SJSA1 (cell line): Measurements from ENCODE around the gene ATF1. TPM values are rescaled to one million over a fixed set of nuclear protein-coding genes. Genes with fewer than 3 reads are reported as not detected.

ENCODE experiments used
- DNase-seq, 2 experiments: peaks; one replicate each; pipeline ENCODE4 v3.0.0-alpha.2; 2015 to 2020; ENCODE audit warnings: low spot score in 2 of 2, low read depth in 1 of 2
- H3K27ac ChIP-seq: fragments of 250-450 bp; sonication (Bioruptor Pico); 2 replicates; pipeline ENCODE4 v1.5.1; 2020; ENCODE audit warnings: mild to moderate bottlenecking, moderate library complexity
- H3K27me3 ChIP-seq: fragments of 250-450 bp; sonication (Bioruptor Pico); replicated peaks from 2 replicates; pipeline ENCODE4 v1.5.1; 2020; ENCODE audit warnings: mild to moderate bottlenecking, moderate library complexity
- H3K36me3 ChIP-seq: fragments of 250-450 bp; sonication (Bioruptor Pico); 2 replicates; pipeline ENCODE4 v1.5.1; 2020; ENCODE audit warnings: mild to moderate bottlenecking
- H3K4me1 ChIP-seq: fragments of 250-450 bp; sonication (Bioruptor Pico); replicated peaks from 2 replicates; pipeline ENCODE4 v1.6.1; 2021; ENCODE audit warnings: mild to moderate bottlenecking
- H3K4me3 ChIP-seq: fragments of 250-450 bp; sonication (Bioruptor Pico); 2 replicates; pipeline ENCODE4 v1.5.1; 2020; ENCODE audit warnings: mild to moderate bottlenecking
- H3K9me3 ChIP-seq: fragments of 250-450 bp; sonication (Bioruptor Pico); replicated peaks from 2 replicates; pipeline ENCODE4 v1.5.1; 2020; ENCODE audit warnings: mild to moderate bottlenecking
- total RNA-seq: library from RNA; depleted of rRNA; stranded (reverse); fragments of >200 nt; shearing (Covaris generic); gene quantifications from 2 replicates; pipeline ENCODE4 v1.2.3, GENCODE V29; 2014

ATF1 gene
- total RNA-seq, 1 experiment from 2014 or later, result 36.9 TPM

GRCh38 chr12:50739611-50740010, 24.3 kb upstream of the ATF1 start:
- Histone ChIP-seq H3K9me3 (no peaks in the 10 kb centered on the region), H3K27ac (no peak overlapping the region), H3K27me3 (no peaks in the 10 kb centered on the region), H3K4me1 (no peaks in the 10 kb centered on the region), H3K36me3 (peaks cover 83% of the 10 kb centered on the region), H3K4me3 (no peak overlapping the region)
- no peak for DNase-seq

GRCh38 chr12:50740307-50740706, 23.6 kb upstream of the ATF1 start:
- no peak overlapping the region for H3K27ac ChIP-seq
- H3K36me3 ChIP-seq, result peaks cover 84% of the 10 kb centered on the region
- H3K4me1 ChIP-seq, result no peaks in the 10 kb centered on the region
- no peaks in the 10 kb centered on the region for H3K9me3 ChIP-seq
- no peak for DNase-seq
- no peak overlapping the region for H3K4me3 ChIP-seq
- no peaks in the 10 kb centered on the region for H3K27me3 ChIP-seq

DNA sequence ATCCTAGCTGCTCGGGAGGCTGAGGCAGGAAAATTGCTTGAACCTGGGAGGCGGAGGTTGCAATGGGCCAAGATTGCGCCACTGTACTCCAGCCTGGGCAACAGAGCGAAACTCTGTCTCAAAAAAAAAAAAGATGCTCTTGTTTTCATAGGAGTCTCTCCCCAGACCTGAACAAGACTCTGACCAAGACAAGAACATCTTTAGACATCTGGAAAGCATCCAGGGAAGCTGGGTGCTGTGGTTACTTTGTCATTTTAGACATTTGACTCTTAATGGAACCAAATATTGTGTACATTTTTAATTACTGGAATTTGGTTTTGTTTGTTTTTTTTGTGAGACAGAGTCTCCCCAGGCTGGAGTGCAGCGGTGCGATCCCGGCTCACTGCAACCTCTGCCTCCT, 21.1 kb upstream of the ATF1 start:
- H3K27ac ChIP-seq, result no peak overlapping the region
- H3K4me1 ChIP-seq, result no peaks in the 10 kb centered on the region
- H3K9me3 ChIP-seq, result no peaks in the 10 kb centered on the region; the same call in 1 of the 2 replicates
- no peaks in the 10 kb centered on the region for H3K27me3 ChIP-seq
- H3K36me3 ChIP-seq, result peaks cover 78% of the 10 kb centered on the region
- H3K4me3 ChIP-seq, result no peak overlapping the region
- peak in 1 of 2 experiments; percentile 2 for DNase-seq

GRCh38 chr12:50745861-50746260, 18.0 kb upstream of the ATF1 start:
- H3K4me1 ChIP-seq, result no peaks in the 10 kb centered on the region
- no peak overlapping the region for H3K27ac ChIP-seq
- H3K4me3 ChIP-seq, result no peak overlapping the region
- H3K27me3 ChIP-seq, result no peaks in the 10 kb centered on the region
- peaks cover 57% of the 10 kb centered on the region for H3K36me3 ChIP-seq
- H3K9me3 ChIP-seq, result no peaks in the 10 kb centered on the region; the same call in 1 of the 2 replicates
- DNase-seq, result no peak

DNA sequence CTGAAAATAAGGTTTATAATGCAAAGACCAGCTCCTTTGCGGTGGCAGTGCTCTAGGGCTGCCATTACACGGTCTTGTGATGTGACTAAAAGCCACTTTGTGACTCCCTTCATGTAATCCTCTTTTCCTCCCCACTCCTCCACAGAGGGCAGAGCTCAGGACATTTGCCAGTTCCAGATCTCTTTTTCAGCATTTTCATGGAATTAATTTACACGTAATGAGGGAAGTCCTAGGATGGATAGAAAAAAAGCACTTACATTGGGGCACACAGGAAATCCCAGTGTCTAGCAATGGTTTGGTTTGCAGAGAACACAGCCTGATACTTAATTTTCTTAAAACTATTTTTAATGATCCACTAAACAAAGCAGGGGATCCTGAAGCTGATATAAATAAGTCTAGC, 17.5 kb upstream of the ATF1 start:
- Histone ChIP-seq H3K27me3 (no peaks in the 10 kb centered on the region), H3K9me3 (no peaks in the 10 kb centered on the region; the same call in 1 of the 2 replicates), H3K27ac (no peak overlapping the region), H3K36me3 (peaks cover 52% of the 10 kb centered on the region), H3K4me1 (no peaks in the 10 kb centered on the region), H3K4me3 (no peak overlapping the region)
- DNase-seq, result no peak

GRCh38 chr12:50747817-50748216, 16.1 kb upstream of the ATF1 start:
- Histone ChIP-seq H3K9me3 (no peaks in the 10 kb centered on the region; the same call in 1 of the 2 replicates), H3K27ac (no peak overlapping the region), H3K4me3 (no peak overlapping the region), H3K36me3 (peaks cover 41% of the 10 kb centered on the region), H3K4me1 (no peaks in the 10 kb centered on the region), H3K27me3 (no peaks in the 10 kb centered on the region)
- no peak for DNase-seq

- Histone ChIP-seq H3K4me3 (no peak overlapping the region), H3K27ac (no peak overlapping the region), H3K36me3 (peaks cover 29% of the 10 kb centered on the region), H3K27me3 (no peaks in the 10 kb centered on the region), H3K4me1 (no peaks in the 10 kb centered on the region), H3K9me3 (no peaks in the 10 kb centered on the region; the same call in 1 of the 2 replicates)
- no peak for DNase-seq
These were observed 14.4 kb upstream of the ATF1 start for GRCh38 chr12:50749459-50749882.

GRCh38 chr12:50750366-50750765, 13.5 kb upstream of the ATF1 start:
- H3K36me3 ChIP-seq, result peaks cover 20% of the 10 kb centered on the region
- no peak for DNase-seq
- no peak overlapping the region for H3K4me3 ChIP-seq
- no peaks in the 10 kb centered on the region for H3K27me3 ChIP-seq
- no peaks in the 10 kb centered on the region for H3K4me1 ChIP-seq
- no peak overlapping the region for H3K27ac ChIP-seq
- no peaks in the 10 kb centered on the region; the same call in 1 of the 2 replicates for H3K9me3 ChIP-seq

- no peaks in the 10 kb centered on the region for H3K27me3 ChIP-seq
- H3K36me3 ChIP-seq, result peaks cover 14% of the 10 kb centered on the region
- no peaks in the 10 kb centered on the region for H3K4me1 ChIP-seq
- no peaks in the 10 kb centered on the region for H3K9me3 ChIP-seq
- no peak for DNase-seq
- H3K27ac ChIP-seq, result no peak overlapping the region
- no peak overlapping the region for H3K4me3 ChIP-seq
These were observed 11.8 kb upstream of the ATF1 start for GRCh38 chr12:50751948-50752721.

DNA sequence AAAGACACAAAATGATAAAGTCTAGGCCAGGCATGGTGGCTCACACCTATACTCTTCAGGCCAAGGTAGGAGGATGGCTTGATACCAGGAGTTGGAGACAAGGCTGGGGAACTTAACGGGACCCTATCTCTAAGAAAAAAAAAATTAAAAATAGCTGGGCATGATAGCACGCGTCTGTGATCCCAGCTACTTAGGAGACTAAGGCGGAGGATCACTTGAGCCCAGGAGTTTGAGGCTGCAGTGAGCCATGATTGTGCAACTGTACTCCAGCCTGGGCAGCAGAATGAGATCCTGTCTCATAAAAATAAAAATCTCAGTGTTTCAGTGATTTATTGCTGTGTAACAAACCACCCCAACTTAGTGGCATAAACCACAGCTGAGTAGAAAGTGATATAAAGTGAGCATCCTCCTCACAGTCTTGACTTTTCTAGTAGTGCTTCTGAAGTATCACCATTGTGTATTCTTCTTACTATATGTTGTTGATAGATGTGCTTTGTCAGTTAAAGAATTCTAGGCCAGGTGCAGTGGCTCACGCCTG, 10.6 kb upstream of the ATF1 start:
- no peaks in the 10 kb centered on the region for H3K9me3 ChIP-seq
- H3K4me3 ChIP-seq, result no peak overlapping the region
- DNase-seq, result no peak
- peaks cover 5% of the 10 kb centered on the region for H3K36me3 ChIP-seq
- no peaks in the 10 kb centered on the region for H3K27me3 ChIP-seq
- no peaks in the 10 kb centered on the region for H3K4me1 ChIP-seq
- no peak overlapping the region for H3K27ac ChIP-seq

DNA sequence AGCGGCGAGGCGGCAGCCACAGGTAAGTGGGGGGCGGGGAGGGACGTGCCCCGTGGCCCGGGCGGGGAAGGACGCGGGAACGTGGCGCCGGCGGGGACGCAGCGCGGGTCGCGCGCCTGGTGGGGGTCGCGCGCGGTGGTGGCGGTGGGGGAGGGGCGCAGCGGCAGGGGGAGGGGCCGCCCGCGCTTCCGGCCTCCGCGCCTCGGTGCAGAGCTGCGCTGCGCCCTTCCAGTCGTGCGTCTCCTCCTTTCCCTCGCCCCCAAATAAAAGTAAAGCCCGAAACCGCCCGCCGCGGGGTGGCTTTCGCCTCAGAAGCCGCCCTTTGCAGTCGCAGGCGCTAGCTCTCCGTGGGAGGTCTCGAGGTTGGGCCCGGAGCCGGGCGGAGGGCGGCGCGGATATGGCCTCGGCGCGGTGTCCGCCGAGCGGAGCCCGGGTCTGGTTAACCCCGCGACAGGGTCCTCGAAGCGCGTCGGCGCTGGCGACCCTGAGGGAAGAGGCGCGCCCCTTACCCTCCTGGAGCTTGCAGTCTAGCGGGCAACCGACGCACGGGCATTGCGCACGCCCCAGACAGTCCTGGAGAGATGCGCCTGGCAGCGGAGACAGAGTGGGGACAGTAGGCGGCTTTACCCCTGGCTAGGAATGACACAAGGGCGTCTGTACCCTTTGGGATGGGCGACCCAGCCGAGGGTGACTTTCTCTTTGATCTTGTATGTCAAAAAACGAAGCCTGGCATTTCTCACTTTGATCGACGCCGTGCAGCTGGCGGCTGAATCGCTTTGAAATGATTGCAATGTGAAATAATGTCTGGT, 589 bp downstream of the ATF1 start:
- H3K36me3 ChIP-seq, result peaks cover 5% of the 10 kb centered on the region; the same call in 1 of the 2 replicates
- H3K9me3 ChIP-seq, result no peaks in the 10 kb centered on the region
- DNase-seq, result peak; percentile 70 to 72
- H3K4me1 ChIP-seq, result peaks cover 10% of the 10 kb centered on the region
- peak overlapping the region; percentile 97 for H3K27ac ChIP-seq
- no peaks in the 10 kb centered on the region for H3K27me3 ChIP-seq
- H3K4me3 ChIP-seq, result peak overlapping the region; percentile 96

GRCh38 chr12:50765095-50765911, 1.4 kb downstream of the ATF1 start:
- peaks cover 5% of the 10 kb centered on the region; the same call in 1 of the 2 replicates for H3K36me3 ChIP-seq
- peak in 1 of 2 experiments; percentile 56 for DNase-seq

GRCh38 chr12:50768391-50768790, 4.5 kb downstream of the ATF1 start:
- no peaks in the 10 kb centered on the region for H3K9me3 ChIP-seq
- H3K36me3 ChIP-seq, result peaks cover 24% of the 10 kb centered on the region

More at GRCh38 chr12:50765095-50765911, 1.4 kb downstream of the ATF1 start:
- Histone ChIP-seq H3K4me1 (peaks cover 10% of the 10 kb centered on the region), H3K9me3 (no peaks in the 10 kb centered on the region), H3K27me3 (no peaks in the 10 kb centered on the region), H3K4me3 (peak overlapping the region; percentile 96), H3K27ac (peak overlapping the region; percentile 97)

More at GRCh38 chr12:50768391-50768790, 4.5 kb downstream of the ATF1 start:
- H3K27me3 ChIP-seq, result no peaks in the 10 kb centered on the region
- DNase-seq, result no peak
- H3K4me3 ChIP-seq, result no peak overlapping the region
- no peak overlapping the region for H3K27ac ChIP-seq
- peaks cover 6% of the 10 kb centered on the region for H3K4me1 ChIP-seq
